Keratinocyte (primary cell): ENCODE measurements around the gene SRGAP3.

Experiments used
- EZH2 ChIP-seq: IDR thresholded peaks from one replicate; pipeline ENCODE4 v1.6.1; 2012; ENCODE audit warnings: inconsistent platforms, mild to moderate bottlenecking, low read length, moderate library complexity
- TF ChIP-seq, protein P1 (sequence below), 3 experiments: IDR thresholded peaks in 1 of 3; conservative IDR thresholded peaks in 1 of 3; optimal IDR thresholded peaks in 1 of 3; 2 replicates in 2 of 3; 3 replicates in 1 of 3; pipeline versions ENCODE3 to v1.5.1; 2011; ENCODE audit warnings: low read length in 3 of 3, mild to moderate bottlenecking in 3 of 3, moderate library complexity in 2 of 3, control low read depth in 1 of 3, inconsistent platforms in 1 of 3; ENCODE audit not compliant: insufficient read depth in 2 of 3; ENCODE audit errors: extremely low read depth in 1 of 3

DNA sequence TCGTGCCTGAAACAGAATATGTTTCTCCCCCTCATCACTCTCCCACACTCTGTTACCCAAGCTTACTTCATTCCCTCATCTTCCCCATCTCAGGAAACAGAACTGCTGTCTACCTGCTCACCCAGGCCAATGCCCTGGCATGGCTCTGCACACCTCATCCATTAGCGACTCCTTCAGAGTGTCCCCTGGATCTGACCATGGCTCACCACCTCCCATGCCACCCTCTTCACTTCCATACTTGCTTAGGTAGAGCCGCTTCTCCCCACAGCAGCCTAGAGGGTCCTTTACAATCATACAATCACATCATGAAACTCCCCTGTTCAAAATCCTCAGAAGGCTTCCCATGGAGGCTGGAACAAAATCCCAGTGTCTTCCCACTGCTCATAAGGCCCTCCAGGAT lies 252.3 kb downstream of the SRGAP3 start:
- TF ChIP-seq, protein P1, sequence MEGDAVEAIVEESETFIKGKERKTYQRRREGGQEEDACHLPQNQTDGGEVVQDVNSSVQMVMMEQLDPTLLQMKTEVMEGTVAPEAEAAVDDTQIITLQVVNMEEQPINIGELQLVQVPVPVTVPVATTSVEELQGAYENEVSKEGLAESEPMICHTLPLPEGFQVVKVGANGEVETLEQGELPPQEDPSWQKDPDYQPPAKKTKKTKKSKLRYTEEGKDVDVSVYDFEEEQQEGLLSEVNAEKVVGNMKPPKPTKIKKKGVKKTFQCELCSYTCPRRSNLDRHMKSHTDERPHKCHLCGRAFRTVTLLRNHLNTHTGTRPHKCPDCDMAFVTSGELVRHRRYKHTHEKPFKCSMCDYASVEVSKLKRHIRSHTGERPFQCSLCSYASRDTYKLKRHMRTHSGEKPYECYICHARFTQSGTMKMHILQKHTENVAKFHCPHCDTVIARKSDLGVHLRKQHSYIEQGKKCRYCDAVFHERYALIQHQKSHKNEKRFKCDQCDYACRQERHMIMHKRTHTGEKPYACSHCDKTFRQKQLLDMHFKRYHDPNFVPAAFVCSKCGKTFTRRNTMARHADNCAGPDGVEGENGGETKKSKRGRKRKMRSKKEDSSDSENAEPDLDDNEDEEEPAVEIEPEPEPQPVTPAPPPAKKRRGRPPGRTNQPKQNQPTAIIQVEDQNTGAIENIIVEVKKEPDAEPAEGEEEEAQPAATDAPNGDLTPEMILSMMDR (optimal IDR thresholded peaks at IDR 0.05 in 1 of 3, IDR thresholded peaks at IDR 0.05 in 1 of 3, conservative IDR thresholded peaks at IDR 0.05 in 1 of 3; ENCODE audit: extremely low read depth in 1 of 3, insufficient read depth in 2 of 3, low read length in 3 of 3), result no peak
- TF ChIP-seq EZH2, result no peak
